AG10803 (cell line): ENCODE measurements around the gene ATP5MG.

Source experiments
- DNase-seq: peaks from one replicate; pipeline ENCODE4 v3.0.0; 2010; ENCODE audit warnings: low read depth
- H3K4me3 ChIP-seq: 2 replicates; pipeline ENCODE4 v1.5.1; 2011; ENCODE audit warnings: mild to moderate bottlenecking, low read length, control low read depth
- TF ChIP-seq, protein P1 (sequence below): conservative IDR thresholded peaks from 2 replicates; pipeline ENCODE4 v1.5.1; 2011; ENCODE audit warnings: mild to moderate bottlenecking, low read length, control low read depth, inconsistent platforms

The ATP5MG gene

GRCh38 chr11:118417801-118418200 is 16.4 kb downstream of the ATP5MG start:
- no peak for DNase-seq
- TF ChIP-seq, protein P1, sequence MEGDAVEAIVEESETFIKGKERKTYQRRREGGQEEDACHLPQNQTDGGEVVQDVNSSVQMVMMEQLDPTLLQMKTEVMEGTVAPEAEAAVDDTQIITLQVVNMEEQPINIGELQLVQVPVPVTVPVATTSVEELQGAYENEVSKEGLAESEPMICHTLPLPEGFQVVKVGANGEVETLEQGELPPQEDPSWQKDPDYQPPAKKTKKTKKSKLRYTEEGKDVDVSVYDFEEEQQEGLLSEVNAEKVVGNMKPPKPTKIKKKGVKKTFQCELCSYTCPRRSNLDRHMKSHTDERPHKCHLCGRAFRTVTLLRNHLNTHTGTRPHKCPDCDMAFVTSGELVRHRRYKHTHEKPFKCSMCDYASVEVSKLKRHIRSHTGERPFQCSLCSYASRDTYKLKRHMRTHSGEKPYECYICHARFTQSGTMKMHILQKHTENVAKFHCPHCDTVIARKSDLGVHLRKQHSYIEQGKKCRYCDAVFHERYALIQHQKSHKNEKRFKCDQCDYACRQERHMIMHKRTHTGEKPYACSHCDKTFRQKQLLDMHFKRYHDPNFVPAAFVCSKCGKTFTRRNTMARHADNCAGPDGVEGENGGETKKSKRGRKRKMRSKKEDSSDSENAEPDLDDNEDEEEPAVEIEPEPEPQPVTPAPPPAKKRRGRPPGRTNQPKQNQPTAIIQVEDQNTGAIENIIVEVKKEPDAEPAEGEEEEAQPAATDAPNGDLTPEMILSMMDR: no peak
- no peak overlapping the region for H3K4me3 ChIP-seq

GRCh38 chr11:118418766-118419165 is 17.4 kb downstream of the ATP5MG start:
- DNase-seq: no peak
- H3K4me3 ChIP-seq: no peak overlapping the region
- TF ChIP-seq, protein P1: no peak

DNA sequence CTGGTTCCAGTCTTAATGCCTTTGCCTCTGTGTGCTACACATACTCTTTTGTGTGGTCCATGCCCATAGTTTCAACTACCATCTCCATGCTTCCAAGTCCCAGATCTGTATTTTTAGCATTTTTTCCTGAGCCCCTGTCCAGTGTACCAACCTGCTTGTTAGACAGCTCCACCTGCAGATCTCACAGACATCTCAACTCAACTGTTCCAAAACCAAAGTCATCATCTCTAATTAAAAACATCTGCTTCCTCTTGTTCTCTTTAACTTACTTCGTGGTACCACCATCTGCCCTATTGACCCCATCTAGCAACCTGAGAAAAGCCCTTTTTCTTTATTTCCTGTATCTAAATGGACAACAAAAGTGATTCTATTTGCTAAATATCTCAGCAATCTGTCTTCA is 26.3 kb downstream of the ATP5MG start:
- DNase-seq: no peak
- TF ChIP-seq, protein P1: no peak
- H3K4me3 ChIP-seq: no peak overlapping the region

GRCh38 chr11:118430956-118431355 is 29.6 kb downstream of the ATP5MG start:
- TF ChIP-seq, protein P1: 0 out of 2 replicates have a peak, but pooled peaks have one; percentile 3

GRCh38 chr11:118434123-118434552 is 32.7 kb downstream of the ATP5MG start:
- peak overlapping the region; percentile 76 for H3K4me3 ChIP-seq
- DNase-seq: peak; percentile 54
- TF ChIP-seq, protein P1: no peak

More at GRCh38 chr11:118430956-118431355, 29.6 kb downstream of the ATP5MG start:
- H3K4me3 ChIP-seq: no peak overlapping the region
- no peak for DNase-seq

DNA sequence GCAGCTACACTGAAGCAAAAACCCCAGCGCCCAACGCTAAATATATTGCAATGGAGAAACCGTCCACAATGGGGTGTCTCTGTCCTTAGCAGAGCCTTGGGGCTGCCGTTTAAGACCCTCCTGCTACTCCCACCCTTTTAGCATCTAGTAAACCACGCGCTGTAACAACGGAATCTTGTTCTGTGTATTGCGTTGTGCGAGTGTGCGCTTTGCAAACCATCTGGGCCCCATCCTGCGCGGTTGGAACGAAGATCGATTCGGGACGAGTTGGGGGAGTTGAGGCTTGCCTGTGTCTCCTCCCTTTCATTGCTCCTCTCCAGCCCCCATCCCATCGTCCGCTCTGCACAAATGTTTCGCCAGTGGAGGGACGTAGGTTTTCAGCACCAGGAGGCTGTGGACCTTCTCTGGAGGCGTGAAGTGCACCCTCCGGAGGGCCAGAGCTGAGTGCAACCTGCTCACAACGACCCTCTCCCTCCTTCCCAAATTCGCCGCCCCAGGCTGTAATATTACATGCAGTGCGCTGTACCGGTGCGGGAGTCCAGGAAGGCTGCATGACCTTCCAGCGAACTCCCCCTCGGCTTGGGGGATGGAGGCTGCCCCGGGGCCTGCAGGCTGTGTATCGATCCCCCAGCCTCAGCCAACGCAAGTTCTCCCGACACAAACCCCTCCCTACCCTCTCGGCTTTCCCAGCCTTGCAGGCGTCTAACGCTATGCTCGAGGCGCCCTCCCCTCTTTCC is 33.3 kb downstream of the ATP5MG start:
- TF ChIP-seq, protein P1: peak; percentile 17
- DNase-seq: no peak
- peak overlapping the region; percentile 76 for H3K4me3 ChIP-seq

- H3K4me3 ChIP-seq: peak overlapping the region; percentile 76
- DNase-seq: peak; percentile 23
- TF ChIP-seq, protein P1: no peak
Measured at GRCh38 chr11:118435290-118435892, 34.0 kb downstream of the ATP5MG start.
